ENCODE results near the gene MED16. TPM values are rescaled to one million over a fixed set of nuclear protein-coding genes. Genes with fewer than 3 reads are reported as not detected.

The MED16 gene
- total and polyA plus RNA-seq, 10 of the 15 experiments (the other 5 are each of a cell fraction or from before 2014, with no cell fraction given), result 0.56 to 51.1 (median 13.6) TPM

DNA sequence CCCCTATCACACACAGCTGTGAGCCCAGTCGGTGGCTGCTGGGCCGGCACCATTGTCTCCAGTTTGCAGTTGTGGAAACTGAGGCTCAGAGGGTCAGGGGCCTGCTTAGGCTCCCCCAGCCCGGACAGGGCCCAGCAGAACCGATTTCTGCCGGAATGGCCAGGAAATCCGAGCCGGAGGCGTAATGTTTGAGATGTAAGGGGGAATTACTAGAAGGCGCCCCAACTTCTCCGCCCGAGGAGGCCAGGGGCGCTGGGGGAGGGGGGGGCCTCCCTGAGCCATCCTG lies 25.1 kb upstream of the MED16 start (continued):
- TF ChIP-seq, protein P1, sequence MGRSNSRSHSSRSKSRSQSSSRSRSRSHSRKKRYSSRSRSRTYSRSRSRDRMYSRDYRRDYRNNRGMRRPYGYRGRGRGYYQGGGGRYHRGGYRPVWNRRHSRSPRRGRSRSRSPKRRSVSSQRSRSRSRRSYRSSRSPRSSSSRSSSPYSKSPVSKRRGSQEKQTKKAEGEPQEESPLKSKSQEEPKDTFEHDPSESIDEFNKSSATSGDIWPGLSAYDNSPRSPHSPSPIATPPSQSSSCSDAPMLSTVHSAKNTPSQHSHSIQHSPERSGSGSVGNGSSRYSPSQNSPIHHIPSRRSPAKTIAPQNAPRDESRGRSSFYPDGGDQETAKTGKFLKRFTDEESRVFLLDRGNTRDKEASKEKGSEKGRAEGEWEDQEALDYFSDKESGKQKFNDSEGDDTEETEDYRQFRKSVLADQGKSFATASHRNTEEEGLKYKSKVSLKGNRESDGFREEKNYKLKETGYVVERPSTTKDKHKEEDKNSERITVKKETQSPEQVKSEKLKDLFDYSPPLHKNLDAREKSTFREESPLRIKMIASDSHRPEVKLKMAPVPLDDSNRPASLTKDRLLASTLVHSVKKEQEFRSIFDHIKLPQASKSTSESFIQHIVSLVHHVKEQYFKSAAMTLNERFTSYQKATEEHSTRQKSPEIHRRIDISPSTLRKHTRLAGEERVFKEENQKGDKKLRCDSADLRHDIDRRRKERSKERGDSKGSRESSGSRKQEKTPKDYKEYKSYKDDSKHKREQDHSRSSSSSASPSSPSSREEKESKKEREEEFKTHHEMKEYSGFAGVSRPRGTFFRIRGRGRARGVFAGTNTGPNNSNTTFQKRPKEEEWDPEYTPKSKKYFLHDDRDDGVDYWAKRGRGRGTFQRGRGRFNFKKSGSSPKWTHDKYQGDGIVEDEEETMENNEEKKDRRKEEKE (IDR thresholded peaks at IDR 0.05), result no peak

DNA sequence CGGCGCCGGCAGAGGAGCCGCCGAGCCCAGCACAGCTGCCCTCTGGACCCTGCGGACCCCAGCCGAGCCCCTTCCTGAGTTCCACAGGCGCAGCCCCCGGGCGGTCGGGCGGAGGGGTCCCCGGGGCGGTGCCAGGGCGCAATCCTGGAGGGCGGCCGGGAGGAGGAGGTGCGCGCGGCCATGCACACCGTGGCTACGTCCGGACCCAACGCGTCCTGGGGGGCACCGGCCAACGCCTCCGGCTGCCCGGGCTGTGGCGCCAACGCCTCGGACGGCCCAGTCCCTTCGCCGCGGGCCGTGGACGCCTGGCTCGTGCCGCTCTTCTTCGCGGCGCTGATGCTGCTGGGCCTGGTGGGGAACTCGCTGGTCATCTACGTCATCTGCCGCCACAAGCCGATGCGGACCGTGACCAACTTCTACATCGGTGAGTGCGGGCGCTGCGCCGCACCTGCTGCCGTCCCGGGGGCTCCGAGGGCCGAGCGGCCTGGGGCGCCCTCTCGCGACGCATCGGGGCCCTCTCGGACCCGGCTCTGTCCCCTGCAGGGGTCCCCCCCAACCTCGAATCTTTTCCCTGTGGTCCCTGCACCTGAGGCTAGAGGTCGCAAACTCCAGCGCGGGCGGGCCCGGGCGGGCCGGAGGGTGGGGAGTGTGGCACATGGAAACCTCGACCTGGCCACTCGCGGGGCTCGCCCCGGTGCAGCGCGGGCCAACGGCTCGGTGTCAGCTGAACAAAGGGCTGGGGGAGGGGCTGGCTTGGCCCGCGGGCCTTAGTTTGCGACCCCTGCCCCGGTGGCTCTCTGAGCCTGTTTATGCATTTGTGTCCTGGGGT lies 24.6 kb upstream of the MED16 start, which contains the start of gene KISS1R:
KISS1R (plus strand) TSS at position 11 of the 829 bp plus-strand sequence; CDS start at position 181, 170 bp downstream.
- ChIA-PET POLR2A (interaction anchor here (0.6 to 1.3 kb wide), 2 partner anchors 24 to 411 kb away, joined by 4 to 8 read pairs; partner anchors contain the start of genes MED16 and RNU6-9), RAD21 (ENCODE audit: unreplicated experiment) (interaction anchor here (0.6 to 3.6 kb wide), 4 partner anchors 21 to 59 kb away, joined by 3 to 46 read pairs (median 6); no protein-coding TSS in a partner anchor), SMC1A (ENCODE audit: uncharacterized antibody, unreplicated experiment) (interaction anchor here (1.1 to 3.3 kb wide), 2 partner anchors 9 to 53 kb away, joined by 4 to 18 read pairs; no protein-coding TSS in a partner anchor), CTCF (interaction anchor here (1.7 to 4.6 kb wide), 3 partner anchors 11 to 54 kb away, joined by 3 to 50 read pairs (median 24); no protein-coding TSS in a partner anchor)
- no peaks in the 10 kb centered on the region for H3K36me3 ChIP-seq (ENCODE audit: control insufficient read depth in 2 of 2, insufficient read depth in 2 of 2, low read length in 1 of 2)
- no peak within 1 kb of the TSS for H3K27ac ChIP-seq (ENCODE audit: control insufficient read depth, insufficient read depth)
- FAIRE-seq (no peak), DNase-seq (ENCODE audit: low read depth, low spot score) (no peak), ATAC-seq (peak; percentile 44)
- in situ Hi-C loops (cut with MboI) (no loop called here), intact Hi-C loops (cut with micrococcal nuclease; ENCODE audit: unreplicated experiment) (no loop called here)
- no peaks in the 10 kb centered on the region for H3K9me3 ChIP-seq (replicated peaks; ENCODE audit: control insufficient read depth, insufficient read depth, low read length)
- no peak within 1 kb of the TSS for H2AFZ ChIP-seq (ENCODE audit: control insufficient read depth, low read depth, low read length)
- no TSS peak for BruUV-seq (replicated peaks)
- no peaks in the 10 kb centered on the region for H4K20me1 ChIP-seq (ENCODE audit: control insufficient read depth, insufficient read depth)
- peaks cover 0 to 2% of the 10 kb centered on the region in 2 experiments; a peak in 1 of 4 replicates for H3K27me3 ChIP-seq (replicated peaks in 1 of 2; ENCODE audit: control insufficient read depth in 2 of 2, insufficient read depth in 2 of 2, low read length in 1 of 2)
- peaks cover 25% of the 10 kb centered on the region for H3K4me1 ChIP-seq (ENCODE audit: control insufficient read depth, insufficient read depth, low read length)
- WGBS (ENCODE audit: insufficient coverage, insufficient replicate concordance, low lambda C conversion rate, missing lambda C conversion rate), result 3% methylated on average over 80 of the region's 87 CpGs
- H3K9ac ChIP-seq (ENCODE audit: control insufficient read depth, insufficient read depth, low read length), result no peak within 1 kb of the TSS; the same call in 1 of the 2 replicates
- peak within 1 kb of the TSS; percentile 41; the same call in 1 of the 2 replicates for H3K4me3 ChIP-seq
- H3K4me2 ChIP-seq (ENCODE audit: control insufficient read depth, insufficient read depth), result peak within 1 kb of the TSS; percentile 77
- H3K79me2 ChIP-seq (ENCODE audit: control insufficient read depth, insufficient read depth, low read length), result peaks cover 7% of the 10 kb centered on the region
- TF ChIP-seq HDAC6 (IDR thresholded peaks at IDR 0.05; ENCODE audit: unreplicated experiment), result no peak
- TF ChIP-seq RB1 (IDR thresholded peaks at IDR 0.05; ENCODE audit: borderline replicate concordance), result no peak; the same call in 1 of the 2 replicates
- TF ChIP-seq YY1 (IDR thresholded peaks at IDR 0.05; ENCODE audit: low read depth, low read length), result 0 out of 2 replicates have a peak, but pooled peaks have one; percentile 36
- TF ChIP-seq, protein P2, sequence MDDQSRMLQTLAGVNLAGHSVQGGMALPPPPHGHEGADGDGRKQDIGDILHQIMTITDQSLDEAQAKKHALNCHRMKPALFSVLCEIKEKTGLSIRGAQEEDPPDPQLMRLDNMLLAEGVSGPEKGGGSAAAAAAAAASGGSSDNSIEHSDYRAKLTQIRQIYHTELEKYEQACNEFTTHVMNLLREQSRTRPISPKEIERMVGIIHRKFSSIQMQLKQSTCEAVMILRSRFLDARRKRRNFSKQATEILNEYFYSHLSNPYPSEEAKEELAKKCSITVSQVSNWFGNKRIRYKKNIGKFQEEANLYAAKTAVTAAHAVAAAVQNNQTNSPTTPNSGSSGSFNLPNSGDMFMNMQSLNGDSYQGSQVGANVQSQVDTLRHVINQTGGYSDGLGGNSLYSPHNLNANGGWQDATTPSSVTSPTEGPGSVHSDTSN (IDR thresholded peaks at IDR 0.05; ENCODE audit: insufficient replicate concordance, low read depth, low read length), result no peak
- TF ChIP-seq BHLHE40 (IDR thresholded peaks at IDR 0.05; ENCODE audit: borderline replicate concordance in 1 of 2, low read depth in 2 of 2, low read length in 1 of 2), result peak; percentile 77 to 93; a peak in 3 of 4 replicates
- TF ChIP-seq, protein P3, sequence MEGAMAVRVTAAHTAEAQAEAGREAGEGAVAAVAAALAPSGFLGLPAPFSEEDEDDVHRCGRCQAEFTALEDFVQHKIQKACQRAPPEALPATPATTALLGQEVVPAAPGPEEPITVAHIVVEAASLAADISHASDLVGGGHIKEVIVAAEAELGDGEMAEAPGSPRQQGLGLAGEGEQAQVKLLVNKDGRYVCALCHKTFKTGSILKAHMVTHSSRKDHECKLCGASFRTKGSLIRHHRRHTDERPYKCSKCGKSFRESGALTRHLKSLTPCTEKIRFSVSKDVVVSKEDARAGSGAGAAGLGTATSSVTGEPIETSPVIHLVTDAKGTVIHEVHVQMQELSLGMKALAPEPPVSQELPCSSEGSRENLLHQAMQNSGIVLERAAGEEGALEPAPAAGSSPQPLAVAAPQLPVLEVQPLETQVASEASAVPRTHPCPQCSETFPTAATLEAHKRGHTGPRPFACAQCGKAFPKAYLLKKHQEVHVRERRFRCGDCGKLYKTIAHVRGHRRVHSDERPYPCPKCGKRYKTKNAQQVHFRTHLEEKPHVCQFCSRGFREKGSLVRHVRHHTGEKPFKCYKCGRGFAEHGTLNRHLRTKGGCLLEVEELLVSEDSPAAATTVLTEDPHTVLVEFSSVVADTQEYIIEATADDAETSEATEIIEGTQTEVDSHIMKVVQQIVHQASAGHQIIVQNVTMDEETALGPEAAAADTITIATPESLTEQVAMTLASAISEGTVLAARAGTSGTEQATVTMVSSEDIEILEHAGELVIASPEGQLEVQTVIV (IDR thresholded peaks at IDR 0.05; ENCODE audit: borderline replicate concordance, partially characterized antibody), result no peak
- 0 out of 2 replicates have a peak, but pooled peaks have one; percentile 19 for TF ChIP-seq SPI1 (IDR thresholded peaks at IDR 0.05; ENCODE audit: borderline replicate concordance, insufficient read depth, low read depth, low read length)
- no peak; the same call in 1 of the 2 replicates for TF ChIP-seq MXI1 (IDR thresholded peaks at IDR 0.05; ENCODE audit: low read depth, low read length)
- TF ChIP-seq NR2F1 (conservative IDR thresholded peaks at IDR 0.05), result peak; percentile 22; the same call in 1 of the 2 replicates
- TF ChIP-seq EP300 (IDR thresholded peaks at IDR 0.05; ENCODE audit: borderline replicate concordance in 1 of 2, control insufficient read depth in 1 of 2, low read depth in 2 of 2, low read length in 2 of 2), result no peak
